Measurements from ENCODE around the gene CDH4. TPM values are rescaled to one million over a fixed set of nuclear protein-coding genes. Genes with fewer than 3 reads are reported as not detected.

CDH4 gene
- total and polyA plus RNA-seq, 2 donors (not counting 3 experiments of a cell fraction or from before 2014, with no cell fraction given) = 0.17 to 0.51 TPM

GRCh38 chr20:61445138-61445537, 193.1 kb downstream of the CDH4 start:
- Histone ChIP-seq H3K4me3 (replicated peaks in 1 of 3; ENCODE audit: insufficient read depth in 1 of 3, low read depth in 1 of 3, low read length in 3 of 3) (no peak overlapping the region), H3K9me1 (replicated peaks; ENCODE audit: control insufficient read depth, extremely low read depth, insufficient read depth, low read length) (no peaks in the 10 kb centered on the region), H4K20me1 (replicated peaks; ENCODE audit: control insufficient read depth, extremely low read depth, insufficient read depth, low read length) (no peaks in the 10 kb centered on the region), H3K79me2 (ENCODE audit: control insufficient read depth, insufficient read depth, low read length) (no peaks in the 10 kb centered on the region), H3K27ac (ENCODE audit: insufficient read depth, low read depth, low read length) (no peak overlapping the region), H3K4me1 (ENCODE audit: control insufficient read depth, extremely low read depth, insufficient read depth, low read length) (no peaks in the 10 kb centered on the region), H3K9ac (replicated peaks; ENCODE audit: extremely low read depth, insufficient read depth, low read length) (no peak overlapping the region), H3K27me3 (ENCODE audit: control insufficient read depth in 2 of 2, insufficient read depth in 2 of 2, low read length in 2 of 2) (no peaks in the 10 kb centered on the region), H3K9me3 (replicated peaks; ENCODE audit: control insufficient read depth, insufficient read depth, low read length) (peaks cover 7% of the 10 kb centered on the region), H3K4me2 (ENCODE audit: insufficient read depth, low read length) (no peak overlapping the region), H2AFZ (ENCODE audit: low read depth, low read length) (no peak overlapping the region), H3K36me3 (ENCODE audit: control insufficient read depth in 2 of 2, extremely low read depth in 1 of 2, insufficient read depth in 2 of 2, low read length in 2 of 2) (no peaks in the 10 kb centered on the region)
- no peak for TF ChIP-seq CTCF (IDR thresholded peaks at IDR 0.05; ENCODE audit: extremely low read depth in 1 of 2, insufficient read depth in 1 of 2, low read depth in 1 of 2, low read length in 2 of 2)
- TF ChIP-seq GATA2 (IDR thresholded peaks at IDR 0.05; ENCODE audit: insufficient read depth, insufficient read length, low read depth, low read length) = no peak
- no peak for TF ChIP-seq POLR2A (IDR thresholded peaks at IDR 0.05; ENCODE audit: low read depth, low read length)
- TF ChIP-seq MYC (IDR thresholded peaks at IDR 0.05; ENCODE audit: low read depth, low read length) = no peak
- no peak for TF ChIP-seq MAX (IDR thresholded peaks at IDR 0.05; ENCODE audit: insufficient read depth, insufficient read length)
- ChIA-PET CTCF (no interaction called here), POLR2A (no interaction called here)
- FAIRE-seq = no peak
- no peak for DNase-seq (ENCODE audit: low read depth, low spot score)
- dilution Hi-C loops (cut with MboI; ENCODE audit: extremely low pct_ligation_motif_present, low sequenced_read_pairs) = no loop called here
- intact Hi-C loops (cut with micrococcal nuclease) = no loop called here
- no TSS peak for BruUV-seq (replicated peaks)

GRCh38 chr20:61445741-61446140, 193.7 kb downstream of the CDH4 start:
- ChIA-PET POLR2A (no interaction called here), CTCF (no interaction called here)
- no peak overlapping the region for H3K9ac ChIP-seq (replicated peaks; ENCODE audit: extremely low read depth, insufficient read depth, low read length)
- H3K9me1 ChIP-seq (replicated peaks; ENCODE audit: control insufficient read depth, extremely low read depth, insufficient read depth, low read length) = no peaks in the 10 kb centered on the region
- no peaks in the 10 kb centered on the region for H3K27me3 ChIP-seq (ENCODE audit: control insufficient read depth in 2 of 2, insufficient read depth in 2 of 2, low read length in 2 of 2)
- intact Hi-C loops (cut with micrococcal nuclease) (no loop called here), dilution Hi-C loops (cut with MboI; ENCODE audit: extremely low pct_ligation_motif_present, low sequenced_read_pairs) (no loop called here)
- no peaks in the 10 kb centered on the region for H4K20me1 ChIP-seq (replicated peaks; ENCODE audit: control insufficient read depth, extremely low read depth, insufficient read depth, low read length)
- H2AFZ ChIP-seq (ENCODE audit: low read depth, low read length) = no peak overlapping the region
- H3K4me3 ChIP-seq (replicated peaks in 1 of 3; ENCODE audit: insufficient read depth in 1 of 3, low read depth in 1 of 3, low read length in 3 of 3) = no peak overlapping the region
- H3K36me3 ChIP-seq (ENCODE audit: control insufficient read depth in 2 of 2, extremely low read depth in 1 of 2, insufficient read depth in 2 of 2, low read length in 2 of 2) = no peaks in the 10 kb centered on the region
- FAIRE-seq (no peak), DNase-seq (ENCODE audit: low read depth, low spot score) (no peak)
- peaks cover 9% of the 10 kb centered on the region for H3K9me3 ChIP-seq (replicated peaks; ENCODE audit: control insufficient read depth, insufficient read depth, low read length)
- no peak overlapping the region for H3K27ac ChIP-seq (ENCODE audit: insufficient read depth, low read depth, low read length)
- H3K79me2 ChIP-seq (ENCODE audit: control insufficient read depth, insufficient read depth, low read length) = no peaks in the 10 kb centered on the region
- no peak overlapping the region for H3K4me2 ChIP-seq (ENCODE audit: insufficient read depth, low read length)
- TF ChIP-seq EZH2 (IDR thresholded peaks at IDR 0.05; ENCODE audit: borderline replicate concordance, low read depth, low read length, severe bottlenecking) = no peak
- no peak for TF ChIP-seq CTCF (IDR thresholded peaks at IDR 0.05; ENCODE audit: extremely low read depth in 1 of 2, insufficient read depth in 1 of 2, low read depth in 1 of 2, low read length in 2 of 2)
- no peak for TF ChIP-seq GATA2 (IDR thresholded peaks at IDR 0.05; ENCODE audit: insufficient read depth, insufficient read length, low read depth, low read length)
- TF ChIP-seq MAX (IDR thresholded peaks at IDR 0.05; ENCODE audit: insufficient read depth, insufficient read length) = no peak
- no peak for TF ChIP-seq MYC (IDR thresholded peaks at IDR 0.05; ENCODE audit: low read depth, low read length)
- no peak for TF ChIP-seq POLR2AphosphoS5 (IDR thresholded peaks at IDR 0.05; ENCODE audit: insufficient read depth, low read depth, low read length)
- TF ChIP-seq JUN (IDR thresholded peaks at IDR 0.05; ENCODE audit: borderline replicate concordance, insufficient read depth, insufficient read length, low read depth) = no peak
- no peak for TF ChIP-seq POLR2A (IDR thresholded peaks at IDR 0.05; ENCODE audit: low read depth, low read length)
- TF ChIP-seq FOS (IDR thresholded peaks at IDR 0.05; ENCODE audit: borderline replicate concordance, insufficient read depth, low read length) = no peak
- BruUV-seq (replicated peaks) = no TSS peak
- no peaks in the 10 kb centered on the region for H3K4me1 ChIP-seq (ENCODE audit: control insufficient read depth, extremely low read depth, insufficient read depth, low read length)

Measured in endothelial cell of umbilical vein (primary cell).